Brain microvascular endothelial cell (primary cell): Measurements from ENCODE around the gene RBMS3.
A peak's percentile ranks its signal among the peaks of the same experiment; 100 is the strongest.
"Not testable (repeated sequence)": the region's sequence is repeated elsewhere in the genome, so short reads cannot be mapped to it uniquely, and the experiment has no call there.

Source experiments
- DNase-seq: peaks from one replicate; pipeline ENCODE4 v3.0.0-alpha.2; 2020
- H3K27ac ChIP-seq: fragments of 250-450 bp; sonication (Bioruptor Pico); 2 replicates; pipeline ENCODE4 v1.5.1; 2020; ENCODE audit warnings: mild to moderate bottlenecking, moderate library complexity
- H3K27me3 ChIP-seq: fragments of 250-450 bp; sonication (Bioruptor Pico); replicated peaks from 2 replicates; pipeline ENCODE4 v1.5.1; 2020; ENCODE audit warnings: mild to moderate bottlenecking
- H3K36me3 ChIP-seq: fragments of 250-450 bp; sonication (Bioruptor Pico); replicated peaks from 2 replicates; pipeline ENCODE4 v1.5.1; 2020; ENCODE audit warnings: mild to moderate bottlenecking
- H3K4me3 ChIP-seq: 2 replicates; pipeline ENCODE4 v1.5.1; 2011; ENCODE audit warnings: low read depth, mild to moderate bottlenecking, control low read depth, low read length, moderate library complexity
- CTCF ChIP-seq: IDR thresholded peaks from 2 replicates; pipeline ENCODE4 v1.5.1; 2011; ENCODE audit warnings: low read depth, mild to moderate bottlenecking, moderate library complexity, low read length, control low read depth, inconsistent platforms; ENCODE audit errors: missing control alignments
- in situ Hi-C: cut with HindIII; loops from 2 replicates; pipeline ENCODE4 v1.10.0; 2017; ENCODE audit warnings: low sequenced_read_pairs, low pct_ligation_motif_present

Gene RBMS3

GRCh38 chr3:29353807-29354206, 72.9 kb downstream of the RBMS3 start:
- no peak overlapping the region for H3K4me3 ChIP-seq
- H3K27ac ChIP-seq = no peak overlapping the region
- no peak for TF ChIP-seq CTCF
- in situ Hi-C loops = no loop called here
- DNase-seq = no peak
- H3K36me3 ChIP-seq = no peaks in the 10 kb centered on the region
- H3K27me3 ChIP-seq = no peaks in the 10 kb centered on the region

- Histone ChIP-seq H3K27ac (no peak overlapping the region), H3K27me3 (no peaks in the 10 kb centered on the region), H3K36me3 (no peaks in the 10 kb centered on the region), H3K4me3 (no peak overlapping the region)
- DNase-seq = no peak
- TF ChIP-seq CTCF = no peak
- in situ Hi-C loops = no loop called here
These were observed 74.0 kb downstream of the RBMS3 start for GRCh38 chr3:29354894-29355293.

GRCh38 chr3:29356062-29356461, 75.2 kb downstream of the RBMS3 start:
- Histone ChIP-seq H3K27ac (no peak overlapping the region), H3K4me3 (no peak overlapping the region), H3K36me3 (no peaks in the 10 kb centered on the region), H3K27me3 (no peaks in the 10 kb centered on the region)
- no peak for DNase-seq
- TF ChIP-seq CTCF = no peak
- in situ Hi-C loops = no loop called here

GRCh38 chr3:29360289-29360688, 79.4 kb downstream of the RBMS3 start:
- H3K27ac ChIP-seq, H3K4me3 ChIP-seq, H3K36me3 ChIP-seq, H3K27me3 ChIP-seq, in situ Hi-C loops: not testable (repeated sequence)
- peak; percentile 74 for DNase-seq

- Histone ChIP-seq H3K27ac (no peak overlapping the region), H3K27me3 (no peaks in the 10 kb centered on the region), H3K36me3 (no peaks in the 10 kb centered on the region), H3K4me3 (no peak overlapping the region)
- DNase-seq = no peak
- in situ Hi-C loops = no loop called here
- no peak for TF ChIP-seq CTCF
These were observed 82.2 kb downstream of the RBMS3 start for GRCh38 chr3:29363110-29363509.

- TF ChIP-seq CTCF = no peak
- H3K27ac ChIP-seq = no peak overlapping the region
These were observed 89.2 kb downstream of the RBMS3 start for GRCh38 chr3:29370021-29370420.

More at GRCh38 chr3:29370021-29370420, 89.2 kb downstream of the RBMS3 start:
- Histone ChIP-seq H3K36me3 (no peaks in the 10 kb centered on the region), H3K4me3 (no peak overlapping the region), H3K27me3 (no peaks in the 10 kb centered on the region)
- no peak for DNase-seq
- in situ Hi-C loops = no loop called here
